ENCODE measurements around the gene GATM. TPM values are rescaled to one million over a fixed set of nuclear protein-coding genes. Genes with fewer than 3 reads are reported as not detected.

The GATM gene
- total and polyA plus RNA-seq, 2 experiments from 2014 or later, result 87.6 to 268 TPM

GRCh38 chr15:45387380-45388007 lies 9.2 kb upstream of the GATM start:
- peak; percentile 58 for DNase-seq (ENCODE audit: low spot score)
- peaks cover 21% of the 10 kb centered on the region for H3K4me1 ChIP-seq (ENCODE audit: insufficient read depth)
- TF ChIP-seq EZH2phosphoT487 (IDR thresholded peaks at IDR 0.05; ENCODE audit: low read depth, severe bottlenecking, unreplicated experiment) (peak; percentile 100), EZH2 (IDR thresholded peaks at IDR 0.05; ENCODE audit: borderline replicate concordance) (no peak)
- TF ChIP-seq, protein P1, sequence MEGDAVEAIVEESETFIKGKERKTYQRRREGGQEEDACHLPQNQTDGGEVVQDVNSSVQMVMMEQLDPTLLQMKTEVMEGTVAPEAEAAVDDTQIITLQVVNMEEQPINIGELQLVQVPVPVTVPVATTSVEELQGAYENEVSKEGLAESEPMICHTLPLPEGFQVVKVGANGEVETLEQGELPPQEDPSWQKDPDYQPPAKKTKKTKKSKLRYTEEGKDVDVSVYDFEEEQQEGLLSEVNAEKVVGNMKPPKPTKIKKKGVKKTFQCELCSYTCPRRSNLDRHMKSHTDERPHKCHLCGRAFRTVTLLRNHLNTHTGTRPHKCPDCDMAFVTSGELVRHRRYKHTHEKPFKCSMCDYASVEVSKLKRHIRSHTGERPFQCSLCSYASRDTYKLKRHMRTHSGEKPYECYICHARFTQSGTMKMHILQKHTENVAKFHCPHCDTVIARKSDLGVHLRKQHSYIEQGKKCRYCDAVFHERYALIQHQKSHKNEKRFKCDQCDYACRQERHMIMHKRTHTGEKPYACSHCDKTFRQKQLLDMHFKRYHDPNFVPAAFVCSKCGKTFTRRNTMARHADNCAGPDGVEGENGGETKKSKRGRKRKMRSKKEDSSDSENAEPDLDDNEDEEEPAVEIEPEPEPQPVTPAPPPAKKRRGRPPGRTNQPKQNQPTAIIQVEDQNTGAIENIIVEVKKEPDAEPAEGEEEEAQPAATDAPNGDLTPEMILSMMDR (IDR thresholded peaks at IDR 0.05; ENCODE audit: poor library complexity), result no peak
- H2AFZ ChIP-seq, result no peak overlapping the region
- H3K4me2 ChIP-seq, result peak overlapping the region; percentile 62
- H3K9me3 ChIP-seq (ENCODE audit: low read depth), result no peaks in the 10 kb centered on the region
- H3K4me3 ChIP-seq, result no peak overlapping the region
- H3K36me3 ChIP-seq (replicated peaks; ENCODE audit: insufficient read depth, low read depth), result no peaks in the 10 kb centered on the region
- H3K9me2 ChIP-seq (replicated peaks; ENCODE audit: insufficient read depth), result no peaks in the 10 kb centered on the region
- H3K79me2 ChIP-seq, result no peaks in the 10 kb centered on the region
- peak overlapping the region; percentile 61 for H3K27ac ChIP-seq
- H4K20me1 ChIP-seq (ENCODE audit: insufficient read depth, poor library complexity, severe bottlenecking), result no peaks in the 10 kb centered on the region
- 24% methylated on average over 1 of the region's 1 CpG for WGBS (ENCODE audit: low lambda C conversion rate, missing lambda C conversion rate)
- H3K27me3 ChIP-seq, result no peaks in the 10 kb centered on the region

DNA sequence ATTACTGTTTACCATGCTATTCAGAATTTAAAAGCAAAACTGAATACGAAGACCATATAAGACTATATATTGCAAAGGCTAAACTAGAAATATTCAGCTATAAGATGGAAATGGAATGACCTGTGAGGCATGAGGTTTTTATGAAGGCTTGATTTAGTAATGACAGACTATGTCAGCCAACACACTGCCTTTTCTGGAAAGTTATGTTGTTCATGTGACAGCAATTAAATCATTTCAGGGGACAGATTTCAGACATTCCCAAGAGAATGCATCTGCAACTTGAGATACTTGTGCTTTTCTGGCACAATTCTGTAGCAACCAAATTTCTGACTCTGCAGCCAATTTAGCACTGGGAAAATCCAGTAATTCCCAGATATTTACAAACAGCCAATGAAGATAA lies 8.6 kb upstream of the GATM start:
- H3K4me2 ChIP-seq, result peak overlapping the region; percentile 62
- no peak overlapping the region for H3K4me3 ChIP-seq
- no peaks in the 10 kb centered on the region for H3K36me3 ChIP-seq (replicated peaks; ENCODE audit: insufficient read depth, low read depth)
- TF ChIP-seq, protein P1 (IDR thresholded peaks at IDR 0.05; ENCODE audit: poor library complexity), result no peak
- no peak for TF ChIP-seq EZH2 (IDR thresholded peaks at IDR 0.05; ENCODE audit: borderline replicate concordance)
- TF ChIP-seq EZH2phosphoT487 (IDR thresholded peaks at IDR 0.05; ENCODE audit: low read depth, severe bottlenecking, unreplicated experiment), result no peak
- H2AFZ ChIP-seq, result no peak overlapping the region
- no peak for DNase-seq (ENCODE audit: low spot score)
- no peaks in the 10 kb centered on the region for H3K9me2 ChIP-seq (replicated peaks; ENCODE audit: insufficient read depth)
- no peaks in the 10 kb centered on the region for H4K20me1 ChIP-seq (ENCODE audit: insufficient read depth, poor library complexity, severe bottlenecking)
- peaks cover 21% of the 10 kb centered on the region for H3K4me1 ChIP-seq (ENCODE audit: insufficient read depth)
- H3K27ac ChIP-seq, result peak overlapping the region; percentile 61
- 73% methylated on average over 1 of the region's 1 CpG for WGBS (ENCODE audit: low lambda C conversion rate, missing lambda C conversion rate)
- H3K27me3 ChIP-seq, result no peaks in the 10 kb centered on the region
- no peaks in the 10 kb centered on the region for H3K79me2 ChIP-seq
- no peaks in the 10 kb centered on the region for H3K9me3 ChIP-seq (ENCODE audit: low read depth)

DNA sequence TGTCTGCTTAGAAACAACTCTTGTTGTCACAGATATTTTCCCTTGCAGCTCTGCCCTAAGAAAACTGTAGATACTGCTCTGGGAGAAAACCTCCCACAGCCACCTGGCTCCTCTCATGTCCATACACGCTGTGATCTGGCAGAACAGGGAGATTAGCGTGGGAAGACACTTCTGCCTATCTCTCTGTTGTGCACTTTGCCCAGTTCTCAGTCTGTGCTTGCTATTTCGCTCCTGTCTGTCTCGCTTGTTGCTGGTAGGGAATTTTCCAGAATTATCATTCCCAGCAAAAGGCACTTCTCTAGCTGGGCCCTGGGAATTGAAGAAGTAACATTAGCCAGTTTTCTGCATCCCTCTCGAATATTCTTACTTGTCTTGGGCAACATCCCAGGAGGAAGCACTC lies 8.1 kb upstream of the GATM start:
- H3K27ac ChIP-seq, result peak overlapping the region; percentile 61
- peak overlapping the region; percentile 62 for H3K4me2 ChIP-seq

More for the DNA sequence above, 8.1 kb upstream of the GATM start:
- peaks cover 4% of the 10 kb centered on the region for H3K27me3 ChIP-seq
- no peaks in the 10 kb centered on the region for H3K79me2 ChIP-seq
- 22% methylated on average over 5 of the region's 5 CpGs for WGBS (ENCODE audit: low lambda C conversion rate, missing lambda C conversion rate)
- H3K9me2 ChIP-seq (replicated peaks; ENCODE audit: insufficient read depth), result no peaks in the 10 kb centered on the region
- H4K20me1 ChIP-seq (ENCODE audit: insufficient read depth, poor library complexity, severe bottlenecking), result no peaks in the 10 kb centered on the region
- peak; percentile 33 for DNase-seq (ENCODE audit: low spot score)
- H2AFZ ChIP-seq, result no peak overlapping the region
- no peaks in the 10 kb centered on the region for H3K9me3 ChIP-seq (ENCODE audit: low read depth)
- no peak overlapping the region for H3K4me3 ChIP-seq
- H3K36me3 ChIP-seq (replicated peaks; ENCODE audit: insufficient read depth, low read depth), result no peaks in the 10 kb centered on the region
- peaks cover 21% of the 10 kb centered on the region for H3K4me1 ChIP-seq (ENCODE audit: insufficient read depth)
- TF ChIP-seq EZH2phosphoT487 (IDR thresholded peaks at IDR 0.05; ENCODE audit: low read depth, severe bottlenecking, unreplicated experiment) (no peak), EZH2 (IDR thresholded peaks at IDR 0.05; ENCODE audit: borderline replicate concordance) (no peak)
- TF ChIP-seq, protein P1 (IDR thresholded peaks at IDR 0.05; ENCODE audit: poor library complexity), result no peak
